Measurements from ENCODE around the gene TSPAN8. TPM values are rescaled to one million over a fixed set of nuclear protein-coding genes. Genes with fewer than 3 reads are reported as not detected.

The TSPAN8 gene
- total and polyA plus RNA-seq, 2 experiments from 2014 or later = not detected

DNA sequence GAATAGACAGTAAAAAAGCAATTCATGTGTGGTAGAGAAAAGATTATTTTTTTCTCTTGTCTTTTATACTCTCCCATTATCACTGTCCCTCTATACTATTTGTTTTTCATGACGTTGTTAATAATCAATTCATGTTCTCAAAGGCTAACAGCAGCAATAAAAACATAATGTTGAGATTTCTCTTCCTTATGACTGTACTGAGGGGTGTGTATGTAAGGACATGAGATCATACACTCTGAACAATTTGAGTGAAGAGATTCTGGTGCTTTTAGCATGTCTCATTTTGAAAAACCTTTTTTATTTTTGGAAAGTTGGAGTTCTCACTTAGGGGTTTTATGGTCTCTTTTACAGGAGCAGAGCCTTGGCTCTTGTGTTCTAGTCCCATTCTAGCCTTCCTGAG lies 3.8 kb upstream of the TSPAN8 start:
- Histone ChIP-seq H3K27ac (ENCODE audit: low read depth) (no peak overlapping the region), H3F3A (replicated peaks; ENCODE audit: low read depth) (no peaks in the 10 kb centered on the region), H3K27me3 (ENCODE audit: insufficient read depth) (no peaks in the 10 kb centered on the region), H3K36me3 (ENCODE audit: insufficient read depth) (no peaks in the 10 kb centered on the region; the same call in 1 of the 2 replicates), H3K4me1 (ENCODE audit: insufficient read depth) (peaks cover 8% of the 10 kb centered on the region; the same call in 1 of the 2 replicates), H4K20me1 (replicated peaks; ENCODE audit: insufficient read depth) (no peaks in the 10 kb centered on the region), H3K4me3 (no peak overlapping the region), H3K79me2 (replicated peaks; ENCODE audit: insufficient read depth) (no peaks in the 10 kb centered on the region), H3K4me2 (no peak overlapping the region), H2AFZ (no peak overlapping the region), H3K9me2 (ENCODE audit: insufficient read depth) (0 out of 2 replicates have a peak, but pooled peaks cover 3% of the 10 kb centered on the region)
- Mint-ChIP-seq H3K36me3 (ENCODE audit: low read depth) (peaks cover under 1% of the 10 kb centered on the region; the same call in 2 of the 3 replicates), H3K4me1 (peaks cover 4% of the 10 kb centered on the region; the same call in 1 of the 3 replicates), H3K27ac (no peak overlapping the region), H3K4me3 (no peak overlapping the region), H3K9me3 (peaks cover 10% of the 10 kb centered on the region; the same call in 1 of the 3 replicates), H3K27me3 (ENCODE audit: insufficient read depth, low read depth, poor library complexity) (no peaks in the 10 kb centered on the region)
- ATAC-seq (no peak), DNase-seq (ENCODE audit: low spot score) (no peak)
- TF ChIP-seq CTCF (conservative IDR thresholded peaks at IDR 0.05; ENCODE audit: low read depth in 2 of 2) (no peak), NANOG (IDR thresholded peaks at IDR 0.05; ENCODE audit: borderline replicate concordance) (no peak), POLR2AphosphoS5 (IDR thresholded peaks at IDR 0.05; ENCODE audit: low read depth) (no peak), ZNF331 (CRISPR knock-in tag; IDR thresholded peaks at IDR 0.05; ENCODE audit: low read depth) (no peak), JUNB (IDR thresholded peaks at IDR 0.05; ENCODE audit: unreplicated experiment) (no peak), EZH2phosphoT487 (IDR thresholded peaks at IDR 0.05; ENCODE audit: unreplicated experiment) (no peak), EZH2 (IDR thresholded peaks at IDR 0.05; ENCODE audit: low read depth, unreplicated experiment) (no peak), ZNF114 (CRISPR knock-in tag; IDR thresholded peaks at IDR 0.05) (no peak), STAT1 (IDR thresholded peaks at IDR 0.05; ENCODE audit: unreplicated experiment) (no peak), CREB1 (CRISPR knock-in tag; IDR thresholded peaks at IDR 0.05; ENCODE audit: low read depth) (no peak)
- TF ChIP-seq, protein P1, sequence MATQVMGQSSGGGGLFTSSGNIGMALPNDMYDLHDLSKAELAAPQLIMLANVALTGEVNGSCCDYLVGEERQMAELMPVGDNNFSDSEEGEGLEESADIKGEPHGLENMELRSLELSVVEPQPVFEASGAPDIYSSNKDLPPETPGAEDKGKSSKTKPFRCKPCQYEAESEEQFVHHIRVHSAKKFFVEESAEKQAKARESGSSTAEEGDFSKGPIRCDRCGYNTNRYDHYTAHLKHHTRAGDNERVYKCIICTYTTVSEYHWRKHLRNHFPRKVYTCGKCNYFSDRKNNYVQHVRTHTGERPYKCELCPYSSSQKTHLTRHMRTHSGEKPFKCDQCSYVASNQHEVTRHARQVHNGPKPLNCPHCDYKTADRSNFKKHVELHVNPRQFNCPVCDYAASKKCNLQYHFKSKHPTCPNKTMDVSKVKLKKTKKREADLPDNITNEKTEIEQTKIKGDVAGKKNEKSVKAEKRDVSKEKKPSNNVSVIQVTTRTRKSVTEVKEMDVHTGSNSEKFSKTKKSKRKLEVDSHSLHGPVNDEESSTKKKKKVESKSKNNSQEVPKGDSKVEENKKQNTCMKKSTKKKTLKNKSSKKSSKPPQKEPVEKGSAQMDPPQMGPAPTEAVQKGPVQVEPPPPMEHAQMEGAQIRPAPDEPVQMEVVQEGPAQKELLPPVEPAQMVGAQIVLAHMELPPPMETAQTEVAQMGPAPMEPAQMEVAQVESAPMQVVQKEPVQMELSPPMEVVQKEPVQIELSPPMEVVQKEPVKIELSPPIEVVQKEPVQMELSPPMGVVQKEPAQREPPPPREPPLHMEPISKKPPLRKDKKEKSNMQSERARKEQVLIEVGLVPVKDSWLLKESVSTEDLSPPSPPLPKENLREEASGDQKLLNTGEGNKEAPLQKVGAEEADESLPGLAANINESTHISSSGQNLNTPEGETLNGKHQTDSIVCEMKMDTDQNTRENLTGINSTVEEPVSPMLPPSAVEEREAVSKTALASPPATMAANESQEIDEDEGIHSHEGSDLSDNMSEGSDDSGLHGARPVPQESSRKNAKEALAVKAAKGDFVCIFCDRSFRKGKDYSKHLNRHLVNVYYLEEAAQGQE (IDR thresholded peaks at IDR 0.05; ENCODE audit: unreplicated experiment) = no peak
- TF ChIP-seq, protein P2, sequence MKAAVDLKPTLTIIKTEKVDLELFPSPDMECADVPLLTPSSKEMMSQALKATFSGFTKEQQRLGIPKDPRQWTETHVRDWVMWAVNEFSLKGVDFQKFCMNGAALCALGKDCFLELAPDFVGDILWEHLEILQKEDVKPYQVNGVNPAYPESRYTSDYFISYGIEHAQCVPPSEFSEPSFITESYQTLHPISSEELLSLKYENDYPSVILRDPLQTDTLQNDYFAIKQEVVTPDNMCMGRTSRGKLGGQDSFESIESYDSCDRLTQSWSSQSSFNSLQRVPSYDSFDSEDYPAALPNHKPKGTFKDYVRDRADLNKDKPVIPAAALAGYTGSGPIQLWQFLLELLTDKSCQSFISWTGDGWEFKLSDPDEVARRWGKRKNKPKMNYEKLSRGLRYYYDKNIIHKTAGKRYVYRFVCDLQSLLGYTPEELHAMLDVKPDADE (IDR thresholded peaks at IDR 0.05) = no peak
- TF ChIP-seq, protein P3, sequence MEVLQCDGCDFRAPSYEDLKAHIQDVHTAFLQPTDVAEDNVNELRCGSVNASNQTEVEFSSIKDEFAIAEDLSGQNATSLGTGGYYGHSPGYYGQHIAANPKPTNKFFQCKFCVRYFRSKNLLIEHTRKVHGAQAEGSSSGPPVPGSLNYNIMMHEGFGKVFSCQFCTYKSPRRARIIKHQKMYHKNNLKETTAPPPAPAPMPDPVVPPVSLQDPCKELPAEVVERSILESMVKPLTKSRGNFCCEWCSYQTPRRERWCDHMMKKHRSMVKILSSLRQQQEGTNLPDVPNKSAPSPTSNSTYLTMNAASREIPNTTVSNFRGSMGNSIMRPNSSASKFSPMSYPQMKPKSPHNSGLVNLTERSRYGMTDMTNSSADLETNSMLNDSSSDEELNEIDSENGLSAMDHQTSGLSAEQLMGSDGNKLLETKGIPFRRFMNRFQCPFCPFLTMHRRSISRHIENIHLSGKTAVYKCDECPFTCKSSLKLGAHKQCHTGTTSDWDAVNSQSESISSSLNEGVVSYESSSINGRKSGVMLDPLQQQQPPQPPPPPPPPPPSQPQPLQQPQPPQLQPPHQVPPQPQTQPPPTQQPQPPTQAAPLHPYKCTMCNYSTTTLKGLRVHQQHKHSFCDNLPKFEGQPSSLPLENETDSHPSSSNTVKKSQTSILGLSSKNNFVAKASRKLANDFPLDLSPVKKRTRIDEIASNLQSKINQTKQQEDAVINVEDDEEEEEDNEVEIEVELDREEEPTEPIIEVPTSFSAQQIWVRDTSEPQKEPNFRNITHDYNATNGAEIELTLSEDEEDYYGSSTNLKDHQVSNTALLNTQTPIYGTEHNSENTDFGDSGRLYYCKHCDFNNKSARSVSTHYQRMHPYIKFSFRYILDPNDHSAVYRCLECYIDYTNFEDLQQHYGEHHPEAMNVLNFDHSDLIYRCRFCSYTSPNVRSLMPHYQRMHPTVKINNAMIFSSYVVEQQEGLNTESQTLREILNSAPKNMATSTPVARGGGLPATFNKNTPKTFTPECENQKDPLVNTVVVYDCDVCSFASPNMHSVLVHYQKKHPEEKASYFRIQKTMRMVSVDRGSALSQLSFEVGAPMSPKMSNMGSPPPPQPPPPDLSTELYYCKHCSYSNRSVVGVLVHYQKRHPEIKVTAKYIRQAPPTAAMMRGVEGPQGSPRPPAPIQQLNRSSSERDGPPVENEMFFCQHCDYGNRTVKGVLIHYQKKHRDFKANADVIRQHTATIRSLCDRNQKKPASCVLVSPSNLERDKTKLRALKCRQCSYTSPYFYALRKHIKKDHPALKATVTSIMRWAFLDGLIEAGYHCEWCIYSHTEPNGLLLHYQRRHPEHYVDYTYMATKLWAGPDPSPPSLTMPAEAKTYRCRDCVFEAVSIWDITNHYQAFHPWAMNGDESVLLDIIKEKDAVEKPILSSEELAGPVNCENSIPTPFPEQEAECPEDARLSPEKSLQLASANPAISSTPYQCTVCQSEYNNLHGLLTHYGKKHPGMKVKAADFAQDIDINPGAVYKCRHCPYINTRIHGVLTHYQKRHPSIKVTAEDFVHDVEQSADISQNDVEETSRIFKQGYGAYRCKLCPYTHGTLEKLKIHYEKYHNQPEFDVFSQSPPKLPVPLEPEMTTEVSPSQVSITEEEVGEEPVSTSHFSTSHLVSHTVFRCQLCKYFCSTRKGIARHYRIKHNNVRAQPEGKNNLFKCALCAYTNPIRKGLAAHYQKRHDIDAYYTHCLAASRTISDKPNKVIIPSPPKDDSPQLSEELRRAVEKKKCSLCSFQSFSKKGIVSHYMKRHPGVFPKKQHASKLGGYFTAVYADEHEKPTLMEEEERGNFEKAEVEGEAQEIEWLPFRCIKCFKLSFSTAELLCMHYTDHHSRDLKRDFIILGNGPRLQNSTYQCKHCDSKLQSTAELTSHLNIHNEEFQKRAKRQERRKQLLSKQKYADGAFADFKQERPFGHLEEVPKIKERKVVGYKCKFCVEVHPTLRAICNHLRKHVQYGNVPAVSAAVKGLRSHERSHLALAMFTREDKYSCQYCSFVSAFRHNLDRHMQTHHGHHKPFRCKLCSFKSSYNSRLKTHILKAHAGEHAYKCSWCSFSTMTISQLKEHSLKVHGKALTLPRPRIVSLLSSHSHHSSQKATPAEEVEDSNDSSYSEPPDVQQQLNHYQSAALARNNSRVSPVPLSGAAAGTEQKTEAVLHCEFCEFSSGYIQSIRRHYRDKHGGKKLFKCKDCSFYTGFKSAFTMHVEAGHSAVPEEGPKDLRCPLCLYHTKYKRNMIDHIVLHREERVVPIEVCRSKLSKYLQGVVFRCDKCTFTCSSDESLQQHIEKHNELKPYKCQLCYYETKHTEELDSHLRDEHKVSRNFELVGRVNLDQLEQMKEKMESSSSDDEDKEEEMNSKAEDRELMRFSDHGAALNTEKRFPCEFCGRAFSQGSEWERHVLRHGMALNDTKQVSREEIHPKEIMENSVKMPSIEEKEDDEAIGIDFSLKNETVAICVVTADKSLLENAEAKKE (CRISPR knock-in tag; IDR thresholded peaks at IDR 0.05) = no peak

All from GM23338 (cell line).